ENCODE measurements around the gene CFAP45.

DNA sequence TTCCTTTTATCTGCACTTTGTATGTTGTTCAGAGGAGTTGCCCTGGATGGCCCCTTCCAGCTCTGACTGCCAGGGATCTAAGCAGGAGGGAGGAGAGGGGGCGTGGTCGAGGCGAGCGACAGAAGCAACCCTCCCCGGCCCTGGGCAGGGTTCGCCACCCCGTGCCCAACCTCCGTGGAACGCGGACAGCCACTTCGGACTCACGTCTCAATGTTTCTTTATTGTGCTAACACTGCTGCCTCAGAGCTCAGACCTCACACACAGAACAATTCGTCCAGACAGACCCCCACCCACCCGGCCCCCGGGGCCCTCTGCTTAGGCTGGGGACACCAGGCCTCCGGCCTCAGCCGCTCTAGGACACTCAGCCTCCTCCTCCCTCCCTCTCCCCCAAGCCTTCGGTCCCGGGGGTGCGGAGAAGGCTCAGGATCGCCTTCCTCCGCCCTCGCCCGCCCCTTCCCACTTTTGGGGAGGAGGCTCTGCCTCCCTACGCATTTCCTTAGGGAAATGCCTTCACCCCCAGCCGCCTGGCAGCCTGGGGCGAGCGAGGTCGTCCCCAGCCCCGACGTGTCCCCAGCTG lies 45.8 kb downstream of the CFAP45 start:
- TF ChIP-seq, protein P1, sequence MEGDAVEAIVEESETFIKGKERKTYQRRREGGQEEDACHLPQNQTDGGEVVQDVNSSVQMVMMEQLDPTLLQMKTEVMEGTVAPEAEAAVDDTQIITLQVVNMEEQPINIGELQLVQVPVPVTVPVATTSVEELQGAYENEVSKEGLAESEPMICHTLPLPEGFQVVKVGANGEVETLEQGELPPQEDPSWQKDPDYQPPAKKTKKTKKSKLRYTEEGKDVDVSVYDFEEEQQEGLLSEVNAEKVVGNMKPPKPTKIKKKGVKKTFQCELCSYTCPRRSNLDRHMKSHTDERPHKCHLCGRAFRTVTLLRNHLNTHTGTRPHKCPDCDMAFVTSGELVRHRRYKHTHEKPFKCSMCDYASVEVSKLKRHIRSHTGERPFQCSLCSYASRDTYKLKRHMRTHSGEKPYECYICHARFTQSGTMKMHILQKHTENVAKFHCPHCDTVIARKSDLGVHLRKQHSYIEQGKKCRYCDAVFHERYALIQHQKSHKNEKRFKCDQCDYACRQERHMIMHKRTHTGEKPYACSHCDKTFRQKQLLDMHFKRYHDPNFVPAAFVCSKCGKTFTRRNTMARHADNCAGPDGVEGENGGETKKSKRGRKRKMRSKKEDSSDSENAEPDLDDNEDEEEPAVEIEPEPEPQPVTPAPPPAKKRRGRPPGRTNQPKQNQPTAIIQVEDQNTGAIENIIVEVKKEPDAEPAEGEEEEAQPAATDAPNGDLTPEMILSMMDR (IDR thresholded peaks at IDR 0.05), result no peak
- no peak for TF ChIP-seq EZH2 (IDR thresholded peaks at IDR 0.05; ENCODE audit: borderline replicate concordance, insufficient read depth, low read depth, low read length, poor library complexity, severe bottlenecking)
